Activated CD8-positive, alpha-beta memory T cell treated with anti-CD3 and anti-CD28 coated beads, Interleukin-2, amount 10 ng/mL, durations not matched to agents 7 days and 5 days (primary cell): Measurements from ENCODE around the gene PAX5. TPM values are rescaled to one million over a fixed set of nuclear protein-coding genes. Genes with fewer than 3 reads are reported as not detected.

Experiments used
- ATAC-seq: fragments of 150-1000 bp; cut with Tn5 transposase; one replicate; pipeline ENCODE4 v1.10.0; 2021; ENCODE audit warnings: moderate library complexity
- CTCF ChIA-PET: fragments of 350-600 bp; sonication (Branson Sonifier 250); formaldehyde crosslinking; loops from one replicate; lab custom pipeline; 2021; ENCODE audit warnings: antibody characterized with exemption; lab: Charles Lee
- DNase-seq: peaks from one replicate; pipeline ENCODE4 v3.0.0-alpha.2; 2020
- H3K27ac Mint-ChIP-seq: one replicate; pipeline ENCODE4 v1.8.0; 2021; ENCODE audit warnings: mild to moderate bottlenecking, mixed read lengths
- H3K27me3 Mint-ChIP-seq: one replicate; pipeline ENCODE4 v1.8.0; 2021; ENCODE audit warnings: mixed read lengths
- H3K36me3 Mint-ChIP-seq: one replicate; pipeline ENCODE4 v1.8.0; 2021; ENCODE audit warnings: mild to moderate bottlenecking, mixed read lengths
- H3K4me1 Mint-ChIP-seq: one replicate; pipeline ENCODE4 v1.8.0; 2021; ENCODE audit warnings: mixed read lengths
- H3K4me3 Mint-ChIP-seq: one replicate; pipeline ENCODE4 v1.8.0; 2021; ENCODE audit warnings: mild to moderate bottlenecking, moderate library complexity, mixed read lengths
- H3K9me3 Mint-ChIP-seq: one replicate; pipeline ENCODE4 v1.8.0; 2022; ENCODE audit warnings: low read depth, mixed read lengths
- total RNA-seq, 2 experiments: library from RNA; stranded (reverse); gene quantifications; one replicate each; pipeline ENCODE4 v1.2.3, GENCODE V29; 2021

PAX5 gene
- total RNA-seq, 2 experiments from 2014 or later, result 0.14 to 0.20 TPM

- peaks cover 30% of the 10 kb centered on the region for H3K4me1 Mint-ChIP-seq
These were observed 7.7 kb downstream of the PAX5 start for GRCh38 chr9:37026113-37026930.

GRCh38 chr9:37025823-37026112 lies 8.3 kb downstream of the PAX5 start:
- Mint-ChIP-seq H3K4me1 (peaks cover 30% of the 10 kb centered on the region), H3K27ac (no peak overlapping the region), H3K4me3 (peak overlapping the region; percentile 56), H3K27me3 (peaks cover 95% of the 10 kb centered on the region), H3K9me3 (no peaks in the 10 kb centered on the region), H3K36me3 (no peaks in the 10 kb centered on the region)
- DNase-seq (no peak), ATAC-seq (no peak)
- CTCF ChIA-PET, result interaction anchor here (1.4 kb wide), 1 partner anchor 11 kb away, joined by 6 read pairs; no protein-coding TSS in a partner anchor

More at GRCh38 chr9:37026113-37026930, 7.7 kb downstream of the PAX5 start:
- no peaks in the 10 kb centered on the region for H3K9me3 Mint-ChIP-seq
- H3K36me3 Mint-ChIP-seq, result no peaks in the 10 kb centered on the region
- H3K4me3 Mint-ChIP-seq, result peak overlapping the region; percentile 56
- H3K27ac Mint-ChIP-seq, result no peak overlapping the region
- ATAC-seq (no peak), DNase-seq (no peak)
- CTCF ChIA-PET, result interaction anchor here (1.4 kb wide), 1 partner anchor 11 kb away, joined by 6 read pairs; no protein-coding TSS in a partner anchor
- peaks cover 95% of the 10 kb centered on the region for H3K27me3 Mint-ChIP-seq

GRCh38 chr9:37025071-37025822 lies 8.8 kb downstream of the PAX5 start:
- no peak for DNase-seq
- H3K4me3 Mint-ChIP-seq, result peak overlapping the region; percentile 56
- H3K9me3 Mint-ChIP-seq, result no peaks in the 10 kb centered on the region
- no peak for ATAC-seq
- CTCF ChIA-PET, result interaction anchor here (1.0 kb wide), 1 partner anchor 9 kb away, joined by 3 read pairs; the partner anchor contains the start of gene PAX5
- peaks cover 95% of the 10 kb centered on the region for H3K27me3 Mint-ChIP-seq
- peaks cover 26% of the 10 kb centered on the region for H3K4me1 Mint-ChIP-seq
- no peaks in the 10 kb centered on the region for H3K36me3 Mint-ChIP-seq
- H3K27ac Mint-ChIP-seq, result no peak overlapping the region

GRCh38 chr9:37017546-37017945 lies 16.5 kb downstream of the PAX5 start:
- Mint-ChIP-seq H3K4me1 (no peaks in the 10 kb centered on the region), H3K27ac (no peak overlapping the region), H3K36me3 (no peaks in the 10 kb centered on the region), H3K9me3 (no peaks in the 10 kb centered on the region), H3K27me3 (peaks cover 78% of the 10 kb centered on the region), H3K4me3 (no peak overlapping the region)
- ATAC-seq (no peak), DNase-seq (no peak)
- CTCF ChIA-PET, result no interaction called here

- DNase-seq (no peak), ATAC-seq (no peak)
- Mint-ChIP-seq H3K36me3 (no peaks in the 10 kb centered on the region), H3K4me1 (no peaks in the 10 kb centered on the region), H3K4me3 (no peak overlapping the region), H3K27ac (no peak overlapping the region), H3K27me3 (peaks cover 75% of the 10 kb centered on the region), H3K9me3 (no peaks in the 10 kb centered on the region)
- CTCF ChIA-PET, result interaction anchor here (1.1 kb wide), 1 partner anchor 138 kb away, joined by 4 read pairs; no protein-coding TSS in a partner anchor
These were observed 22.5 kb downstream of the PAX5 start for GRCh38 chr9:37011530-37011929.

- ATAC-seq, result no peak
- Mint-ChIP-seq H3K36me3 (no peaks in the 10 kb centered on the region), H3K4me1 (no peaks in the 10 kb centered on the region), H3K4me3 (no peak overlapping the region), H3K9me3 (no peaks in the 10 kb centered on the region), H3K27me3 (peaks cover 75% of the 10 kb centered on the region), H3K27ac (no peak overlapping the region)
- CTCF ChIA-PET, result no interaction called here
- no peak for DNase-seq
These were observed 23.1 kb downstream of the PAX5 start for GRCh38 chr9:37010976-37011375.

- H3K9me3 Mint-ChIP-seq, result no peaks in the 10 kb centered on the region
- no peak for DNase-seq
- H3K4me1 Mint-ChIP-seq, result no peaks in the 10 kb centered on the region
- H3K4me3 Mint-ChIP-seq, result no peak overlapping the region
- CTCF ChIA-PET, result interaction anchor here (0.9 to 2.2 kb wide), 3 partner anchors 14 to 27 kb away, joined by 3 to 8 read pairs (median 3); no protein-coding TSS in a partner anchor
- no peak overlapping the region for H3K27ac Mint-ChIP-seq
- no peak for ATAC-seq
- peaks cover 80% of the 10 kb centered on the region for H3K27me3 Mint-ChIP-seq
- no peaks in the 10 kb centered on the region for H3K36me3 Mint-ChIP-seq
These were observed 23.9 kb downstream of the PAX5 start for GRCh38 chr9:37010180-37010579.

- Mint-ChIP-seq H3K4me3 (no peak overlapping the region), H3K36me3 (no peaks in the 10 kb centered on the region), H3K27me3 (peaks cover 85% of the 10 kb centered on the region), H3K4me1 (peaks cover 2% of the 10 kb centered on the region), H3K27ac (no peak overlapping the region), H3K9me3 (no peaks in the 10 kb centered on the region)
- DNase-seq, result no peak
- CTCF ChIA-PET, result interaction anchor here (2.0 kb wide), 1 partner anchor 11 kb away, joined by 6 read pairs; no protein-coding TSS in a partner anchor
- ATAC-seq, result no peak
These were observed 26.8 kb downstream of the PAX5 start for GRCh38 chr9:37007295-37007694.

GRCh38 chr9:37005517-37006140 lies 28.4 kb downstream of the PAX5 start:
- Mint-ChIP-seq H3K4me3 (no peak overlapping the region), H3K9me3 (no peaks in the 10 kb centered on the region), H3K27ac (no peak overlapping the region), H3K36me3 (no peaks in the 10 kb centered on the region), H3K4me1 (peaks cover 2% of the 10 kb centered on the region), H3K27me3 (peaks cover 83% of the 10 kb centered on the region)
- DNase-seq, result no peak
- CTCF ChIA-PET, result interaction anchor here (0.7 to 2.0 kb wide), 3 partner anchors 9 to 446 kb away, joined by 3 to 6 read pairs (median 3); no protein-coding TSS in a partner anchor
- no peak for ATAC-seq

GRCh38 chr9:37004424-37004935 lies 29.6 kb downstream of the PAX5 start:
- Mint-ChIP-seq H3K27ac (no peak overlapping the region), H3K27me3 (peaks cover 85% of the 10 kb centered on the region), H3K4me3 (no peak overlapping the region), H3K9me3 (no peaks in the 10 kb centered on the region), H3K4me1 (peaks cover 2% of the 10 kb centered on the region), H3K36me3 (no peaks in the 10 kb centered on the region)
- CTCF ChIA-PET, result interaction anchor here (1.2 to 1.5 kb wide), 2 partner anchors 8 to 131 kb away, joined by 3 to 10 read pairs; no protein-coding TSS in a partner anchor
- no peak for ATAC-seq
- DNase-seq, result no peak

GRCh38 chr9:37002413-37003217 lies 31.5 kb downstream of the PAX5 start:
- H3K36me3 Mint-ChIP-seq, result no peaks in the 10 kb centered on the region
- H3K4me1 Mint-ChIP-seq, result peaks cover 2% of the 10 kb centered on the region
- no peak for DNase-seq
- H3K27me3 Mint-ChIP-seq, result peaks cover 81% of the 10 kb centered on the region
- CTCF ChIA-PET, result interaction anchor here (0.7 kb wide), 1 partner anchor 188 kb away, joined by 3 read pairs; no protein-coding TSS in a partner anchor
- H3K27ac Mint-ChIP-seq, result no peak overlapping the region
- no peak for ATAC-seq
- no peaks in the 10 kb centered on the region for H3K9me3 Mint-ChIP-seq
- no peak overlapping the region for H3K4me3 Mint-ChIP-seq

GRCh38 chr9:37002036-37002412 lies 32.0 kb downstream of the PAX5 start:
- no peak for DNase-seq
- peaks cover 2% of the 10 kb centered on the region for H3K4me1 Mint-ChIP-seq
- no peak overlapping the region for H3K27ac Mint-ChIP-seq
- CTCF ChIA-PET, result interaction anchor here (1.1 kb wide), 1 partner anchor 129 kb away, joined by 5 read pairs; no protein-coding TSS in a partner anchor
- H3K4me3 Mint-ChIP-seq, result no peak overlapping the region
- no peaks in the 10 kb centered on the region for H3K36me3 Mint-ChIP-seq
- peaks cover 75% of the 10 kb centered on the region for H3K27me3 Mint-ChIP-seq
- ATAC-seq, result no peak
- no peaks in the 10 kb centered on the region for H3K9me3 Mint-ChIP-seq
